A673 (cell line): ENCODE results near the gene SMIM41. TPM values are rescaled to one million over a fixed set of nuclear protein-coding genes. Genes with fewer than 3 reads are reported as not detected.

Source experiments
- BruUV-seq: library from RNA; stranded (reverse); fragments of 400-500 nt; replicated peaks from 2 replicates; lab custom pipeline; 2021; lab: Mats Ljungman, UMichigan
- CTCF ChIA-PET: fragments of 300-600 bp; sonication (Branson Sonifier 250); formaldehyde crosslinking; loops from one replicate; lab custom pipeline; 2022; ENCODE audit warnings: antibody characterized with exemption; lab: Charles Lee
- POLR2A ChIA-PET: fragments of 300-600 bp; sonication (Branson Sonifier 250); formaldehyde crosslinking; loops from one replicate; lab custom pipeline; 2022; ENCODE audit warnings: antibody characterized with exemption; ENCODE audit not compliant: low non-redundant PET; lab: Charles Lee
- DNase-seq: peaks from one replicate; pipeline ENCODE4 v3.0.0-alpha.2; 2015; ENCODE audit warnings: low spot score
- H3K27ac ChIP-seq: fragments of 200-600 bp; sonication (generic); 2 replicates; pipeline ENCODE4 v1.5.1; 2016; ENCODE audit warnings: mixed run types, low read depth, mild to moderate bottlenecking, mixed read lengths, antibody characterized with exemption, low read length; ENCODE audit not compliant: poor library complexity, severe bottlenecking
- H3K27me3 ChIP-seq: fragments of 200-600 bp; sonication (generic); replicated peaks from 2 replicates; pipeline ENCODE4 v1.6.1; 2017; ENCODE audit warnings: mixed run types, low read depth, mild to moderate bottlenecking, mixed read lengths, antibody characterized with exemption, low read length; ENCODE audit not compliant: insufficient read depth, poor library complexity
- H3K36me3 ChIP-seq: fragments of 200-600 bp; sonication (generic); 2 replicates; pipeline ENCODE4 v1.6.1; 2016; ENCODE audit warnings: mixed run types, mild to moderate bottlenecking, mixed read lengths, antibody characterized with exemption, low read length; ENCODE audit not compliant: insufficient read depth, poor library complexity, severe bottlenecking
- H3K4me1 ChIP-seq: fragments of 200-600 bp; sonication (generic); 2 replicates; pipeline ENCODE4 v1.6.1; 2017; ENCODE audit warnings: mixed run types, mild to moderate bottlenecking, mixed read lengths, antibody characterized with exemption, low read length; ENCODE audit not compliant: insufficient read depth, poor library complexity, severe bottlenecking
- H3K4me3 ChIP-seq: fragments of 200-600 bp; sonication (generic); 2 replicates; pipeline ENCODE4 v1.5.1; 2016; ENCODE audit warnings: low read depth, mixed run types, mild to moderate bottlenecking, mixed read lengths, low read length; ENCODE audit not compliant: poor library complexity, severe bottlenecking
- H3K9me3 ChIP-seq: fragments of 200-600 bp; sonication (generic); 2 replicates; pipeline ENCODE4 v1.6.1; 2016; ENCODE audit warnings: mixed run types, low read depth, mild to moderate bottlenecking, mixed read lengths, antibody characterized with exemption, low read length; ENCODE audit not compliant: poor library complexity, severe bottlenecking
- CTCF ChIP-seq: fragments of 300-800, 200-600 bp; sonication (generic); conservative IDR thresholded peaks from 2 replicates; pipeline ENCODE4 v1.5.1; 2017; ENCODE audit warnings: low read depth, mild to moderate bottlenecking, antibody characterized with exemption, low read length, moderate library complexity, mixed read lengths
- EZH2 ChIP-seq: fragments of 200-600 bp; sonication (generic); IDR thresholded peaks from 2 replicates; pipeline ENCODE4 v1.6.1; 2017; ENCODE audit warnings: borderline replicate concordance, low read depth, mild to moderate bottlenecking, mixed read lengths, antibody characterized with exemption, low read length; ENCODE audit not compliant: poor library complexity, severe bottlenecking
- intact Hi-C: fragments of 100-400 bp; cut with micrococcal nuclease; formaldehyde crosslinking; loops from one replicate; pipeline ENCODE4 v1.10.0; 2022; ENCODE audit not compliant: unreplicated experiment
- total RNA-seq: library from RNA; stranded (reverse); gene quantifications from 2 replicates; pipeline ENCODE4 v1.2.3, GENCODE V29; 2021

SMIM41 gene
- total RNA-seq, 1 experiment from 2014 or later, result 0.24 TPM

GRCh38 chr12:52083638-52083996 lies 4.1 kb downstream of the SMIM41 start:
- ChIA-PET CTCF (interaction anchor here (1.0 to 4.7 kb wide), 4 partner anchors 15 to 80 kb away, joined by 3 to 46 read pairs (median 14); no protein-coding TSS in a partner anchor), POLR2A (no interaction called here)
- peaks cover 24% of the 10 kb centered on the region for H3K4me1 ChIP-seq

GRCh38 chr12:52084491-52085231 lies 5.2 kb downstream of the SMIM41 start:
- no peaks in the 10 kb centered on the region for H3K27me3 ChIP-seq
- DNase-seq, result no peak
- CTCF ChIA-PET, result interaction anchor here (0.7 to 2.9 kb wide), 2 partner anchors 29 to 59 kb away, joined by 5 to 20 read pairs; no protein-coding TSS in a partner anchor
- no peaks in the 10 kb centered on the region for H3K36me3 ChIP-seq
- no peaks in the 10 kb centered on the region for H3K9me3 ChIP-seq
- H3K4me1 ChIP-seq, result peaks cover 24% of the 10 kb centered on the region
- POLR2A ChIA-PET, result interaction anchor here (0.6 kb wide), 1 partner anchor 186 kb away, joined by 4 read pairs; no protein-coding TSS in a partner anchor
- no peak overlapping the region for H3K27ac ChIP-seq
- no peak for TF ChIP-seq EZH2
- TF ChIP-seq CTCF, result no peak
- no peak overlapping the region for H3K4me3 ChIP-seq
- intact Hi-C loops, result no loop called here
- BruUV-seq, result no TSS peak

More at GRCh38 chr12:52083638-52083996, 4.1 kb downstream of the SMIM41 start:
- Histone ChIP-seq H3K9me3 (no peaks in the 10 kb centered on the region), H3K27ac (no peak overlapping the region), H3K4me3 (no peak overlapping the region), H3K27me3 (no peaks in the 10 kb centered on the region), H3K36me3 (no peaks in the 10 kb centered on the region)
- intact Hi-C loops, result loop anchor here (1.0 kb wide), 1 partner anchor 58 kb away; no protein-coding TSS in a partner anchor
- TF ChIP-seq CTCF (no peak), EZH2 (no peak)
- no TSS peak for BruUV-seq
- no peak for DNase-seq

GRCh38 chr12:52085682-52086180 lies 6.2 kb downstream of the SMIM41 start:
- no peaks in the 10 kb centered on the region for H3K36me3 ChIP-seq
- no peak for TF ChIP-seq CTCF
- no peak for TF ChIP-seq EZH2
- peaks cover 24% of the 10 kb centered on the region for H3K4me1 ChIP-seq
- H3K9me3 ChIP-seq, result no peaks in the 10 kb centered on the region
- CTCF ChIA-PET, result interaction anchor here (2.9 kb wide), 1 partner anchor 60 kb away, joined by 20 read pairs; no protein-coding TSS in a partner anchor
- peaks cover 1% of the 10 kb centered on the region for H3K27me3 ChIP-seq
- POLR2A ChIA-PET, result no interaction called here
- intact Hi-C loops, result no loop called here
- no peak overlapping the region for H3K27ac ChIP-seq
- no TSS peak for BruUV-seq
- DNase-seq, result no peak
- no peak overlapping the region for H3K4me3 ChIP-seq
